ENCODE measurements around the gene PIGP.
"Not testable (repeated sequence)": the region's sequence is repeated elsewhere in the genome, so short reads cannot be mapped to it uniquely, and the experiment has no call there.

Gene PIGP

DNA sequence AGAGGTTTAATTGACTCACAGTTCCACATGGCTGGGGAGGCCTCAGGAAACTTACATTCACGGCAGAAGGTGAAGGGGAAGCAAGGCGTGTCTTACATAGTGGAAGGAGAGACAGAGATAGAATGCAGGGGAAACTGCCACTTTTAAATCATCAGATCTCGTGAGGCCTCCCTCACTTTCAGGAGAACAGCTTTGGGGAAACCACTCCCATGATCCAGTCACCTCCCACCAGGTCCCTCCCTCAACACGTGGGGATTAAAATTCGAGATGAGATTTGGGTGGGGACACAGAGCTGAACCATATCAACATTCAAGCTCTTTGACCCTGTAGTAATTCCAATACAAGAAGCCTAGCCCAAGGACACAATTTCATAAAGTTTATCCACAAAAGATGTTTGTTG lies 13.7 kb downstream of the PIGP start:
- Histone ChIP-seq H3K27me3 (ENCODE audit: control insufficient read depth in 1 of 2, insufficient read depth in 2 of 2, low read length in 2 of 2) (no peaks in the 10 kb centered on the region), H3K4me1 (ENCODE audit: insufficient read depth, low read length) (peaks cover 5% of the 10 kb centered on the region), H3K36me3 (ENCODE audit: insufficient read depth, low read length) (no peaks in the 10 kb centered on the region)

DNA sequence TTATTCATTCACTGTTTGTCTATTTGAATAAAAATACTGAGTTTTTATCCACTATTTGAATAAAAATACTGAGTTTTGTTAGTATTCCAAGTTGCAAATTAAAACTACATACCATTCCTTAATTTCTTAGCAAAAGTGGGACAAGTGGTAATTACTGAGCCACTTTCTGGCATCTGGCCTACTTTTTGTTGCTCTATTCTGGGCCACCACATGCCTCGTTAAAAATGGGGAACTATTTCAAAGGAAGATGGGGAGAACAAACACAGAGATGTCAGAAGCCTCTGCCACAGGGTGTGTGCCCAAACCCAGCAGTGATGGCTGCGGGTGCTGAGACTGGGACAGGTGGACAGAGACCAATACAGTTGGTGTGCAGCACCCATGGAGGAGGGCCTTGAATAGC lies 14.6 kb downstream of the PIGP start:
- no peak overlapping the region for H3K27ac ChIP-seq (ENCODE audit: low read depth, low read length)

More for the DNA sequence above, 13.7 kb downstream of the PIGP start:
- no peak overlapping the region for H3K27ac ChIP-seq (ENCODE audit: low read depth, low read length)
- no peak overlapping the region for H3K9ac ChIP-seq (ENCODE audit: low read length)
- H3K4me3 ChIP-seq (ENCODE audit: low read depth in 1 of 2, low read length in 2 of 2) = no peak overlapping the region
- no peaks in the 10 kb centered on the region for H3K9me3 ChIP-seq (ENCODE audit: low read length)

DNA sequence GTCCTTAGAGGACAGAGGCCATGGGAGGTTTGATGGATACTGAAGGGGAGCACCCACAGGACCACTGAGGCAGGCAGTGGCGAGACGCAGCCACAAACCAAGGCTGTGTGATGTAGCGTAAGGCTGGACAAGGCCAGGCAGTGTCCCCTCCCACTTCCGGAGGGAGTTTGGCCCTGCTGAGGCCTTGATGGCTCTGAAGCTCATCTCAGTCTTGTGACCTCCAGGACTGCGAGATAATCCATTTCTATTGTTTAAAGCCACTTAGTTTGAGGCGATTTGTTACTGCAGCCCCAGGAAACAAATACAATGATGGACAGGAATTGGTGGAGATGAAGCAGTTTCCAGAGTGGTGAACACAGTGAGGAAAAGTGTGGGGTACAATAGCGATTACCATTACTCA lies 15.3 kb downstream of the PIGP start:
- peaks cover 5% of the 10 kb centered on the region for H3K4me1 ChIP-seq (ENCODE audit: insufficient read depth, low read length)
- H3K4me3 ChIP-seq (ENCODE audit: low read depth in 1 of 2, low read length in 2 of 2) = no peak overlapping the region
- H3K27ac ChIP-seq (ENCODE audit: low read depth, low read length) = no peak overlapping the region
- no peaks in the 10 kb centered on the region for H3K27me3 ChIP-seq (ENCODE audit: control insufficient read depth in 1 of 2, insufficient read depth in 2 of 2, low read length in 2 of 2)
- H3K9me3 ChIP-seq (ENCODE audit: low read length) = no peaks in the 10 kb centered on the region
- no peak overlapping the region for H3K9ac ChIP-seq (ENCODE audit: low read length)
- no peaks in the 10 kb centered on the region for H3K36me3 ChIP-seq (ENCODE audit: insufficient read depth, low read length)

More for the DNA sequence above, 14.6 kb downstream of the PIGP start:
- H3K4me1 ChIP-seq (ENCODE audit: insufficient read depth, low read length) = peaks cover 5% of the 10 kb centered on the region
- H3K36me3 ChIP-seq (ENCODE audit: insufficient read depth, low read length) = no peaks in the 10 kb centered on the region
- H3K9ac ChIP-seq (ENCODE audit: low read length) = no peak overlapping the region
- no peaks in the 10 kb centered on the region for H3K9me3 ChIP-seq (ENCODE audit: low read length)
- no peaks in the 10 kb centered on the region for H3K27me3 ChIP-seq (ENCODE audit: control insufficient read depth in 1 of 2, insufficient read depth in 2 of 2, low read length in 2 of 2)
- no peak overlapping the region for H3K4me3 ChIP-seq (ENCODE audit: low read depth in 1 of 2, low read length in 2 of 2)

- H3K9ac ChIP-seq (ENCODE audit: low read length) = no peak overlapping the region
- no peak overlapping the region for H3K27ac ChIP-seq (ENCODE audit: low read depth, low read length)
- H3K4me1 ChIP-seq (ENCODE audit: insufficient read depth, low read length) = peaks cover under 1% of the 10 kb centered on the region
- H3K27me3 ChIP-seq (ENCODE audit: control insufficient read depth in 1 of 2, insufficient read depth in 2 of 2, low read length in 2 of 2) = no peaks in the 10 kb centered on the region
- no peaks in the 10 kb centered on the region for H3K9me3 ChIP-seq (ENCODE audit: low read length)
- no peaks in the 10 kb centered on the region for H3K36me3 ChIP-seq (ENCODE audit: insufficient read depth, low read length)
- no peak overlapping the region for H3K4me3 ChIP-seq (ENCODE audit: low read depth in 1 of 2, low read length in 2 of 2)
Measured at GRCh38 chr21:37055271-37055855, 17.5 kb downstream of the PIGP start.

DNA sequence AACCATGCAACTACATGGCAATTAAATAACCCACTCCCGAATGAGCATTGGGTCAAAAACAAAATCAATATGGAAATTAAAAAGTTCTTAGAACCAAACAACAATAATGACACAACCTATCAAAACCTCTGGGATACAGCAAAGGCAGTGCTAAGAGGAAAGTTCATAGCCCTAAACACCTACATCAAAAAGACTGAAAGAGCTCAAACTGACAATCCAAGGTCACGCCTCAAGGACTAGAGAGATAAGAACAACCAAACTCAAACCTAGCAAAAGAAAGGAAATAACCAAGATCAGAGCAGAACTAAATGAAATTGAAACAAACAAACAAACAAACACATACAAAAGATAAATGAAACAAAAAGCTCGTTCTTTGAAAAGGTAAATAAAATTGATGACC lies 23.1 kb downstream of the PIGP start:
- not testable (repeated sequence) for H3K27ac ChIP-seq (ENCODE audit: low read depth, low read length); H3K4me1 ChIP-seq (ENCODE audit: insufficient read depth, low read length); H3K4me3 ChIP-seq (ENCODE audit: low read depth in 1 of 2, low read length in 2 of 2)

GRCh38 chr21:37047079-37047478 lies 25.8 kb downstream of the PIGP start:
- Histone ChIP-seq H3K4me1 (ENCODE audit: insufficient read depth, low read length) (no peaks in the 10 kb centered on the region), H3K9me3 (ENCODE audit: low read length) (no peaks in the 10 kb centered on the region), H3K9ac (ENCODE audit: low read length) (no peak overlapping the region), H3K36me3 (ENCODE audit: insufficient read depth, low read length) (no peaks in the 10 kb centered on the region), H3K4me3 (ENCODE audit: low read depth in 1 of 2, low read length in 2 of 2) (no peak overlapping the region), H3K27me3 (ENCODE audit: control insufficient read depth in 1 of 2, insufficient read depth in 2 of 2, low read length in 2 of 2) (no peaks in the 10 kb centered on the region), H3K27ac (ENCODE audit: low read depth, low read length) (no peak overlapping the region)

More for the DNA sequence above, 23.1 kb downstream of the PIGP start:
- H3K9ac ChIP-seq (ENCODE audit: low read length); H3K9me3 ChIP-seq (ENCODE audit: low read length); H3K36me3 ChIP-seq (ENCODE audit: insufficient read depth, low read length); H3K27me3 ChIP-seq (ENCODE audit: control insufficient read depth in 1 of 2, insufficient read depth in 2 of 2, low read length in 2 of 2): not testable (repeated sequence)

- Histone ChIP-seq H3K27ac (ENCODE audit: low read depth, low read length) (no peak overlapping the region), H3K4me3 (ENCODE audit: low read depth in 1 of 2, low read length in 2 of 2) (no peak overlapping the region)
Measured at GRCh38 chr21:37045556-37045955, 27.3 kb downstream of the PIGP start.

GRCh38 chr21:37045149-37045548 lies 27.7 kb downstream of the PIGP start:
- no peaks in the 10 kb centered on the region for H3K4me1 ChIP-seq (ENCODE audit: insufficient read depth, low read length)
- H3K36me3 ChIP-seq (ENCODE audit: insufficient read depth, low read length) = no peaks in the 10 kb centered on the region
- H3K4me3 ChIP-seq (ENCODE audit: low read depth in 1 of 2, low read length in 2 of 2) = no peak overlapping the region
- no peaks in the 10 kb centered on the region for H3K27me3 ChIP-seq (ENCODE audit: control insufficient read depth in 1 of 2, insufficient read depth in 2 of 2, low read length in 2 of 2)
- H3K9ac ChIP-seq (ENCODE audit: low read length) = no peak overlapping the region
- no peak overlapping the region for H3K27ac ChIP-seq (ENCODE audit: low read depth, low read length)
- H3K9me3 ChIP-seq (ENCODE audit: low read length) = no peaks in the 10 kb centered on the region

More at GRCh38 chr21:37045556-37045955, 27.3 kb downstream of the PIGP start:
- Histone ChIP-seq H3K4me1 (ENCODE audit: insufficient read depth, low read length) (no peaks in the 10 kb centered on the region), H3K9ac (ENCODE audit: low read length) (no peak overlapping the region), H3K36me3 (ENCODE audit: insufficient read depth, low read length) (no peaks in the 10 kb centered on the region), H3K27me3 (ENCODE audit: control insufficient read depth in 1 of 2, insufficient read depth in 2 of 2, low read length in 2 of 2) (no peaks in the 10 kb centered on the region), H3K9me3 (ENCODE audit: low read length) (no peaks in the 10 kb centered on the region)

DNA sequence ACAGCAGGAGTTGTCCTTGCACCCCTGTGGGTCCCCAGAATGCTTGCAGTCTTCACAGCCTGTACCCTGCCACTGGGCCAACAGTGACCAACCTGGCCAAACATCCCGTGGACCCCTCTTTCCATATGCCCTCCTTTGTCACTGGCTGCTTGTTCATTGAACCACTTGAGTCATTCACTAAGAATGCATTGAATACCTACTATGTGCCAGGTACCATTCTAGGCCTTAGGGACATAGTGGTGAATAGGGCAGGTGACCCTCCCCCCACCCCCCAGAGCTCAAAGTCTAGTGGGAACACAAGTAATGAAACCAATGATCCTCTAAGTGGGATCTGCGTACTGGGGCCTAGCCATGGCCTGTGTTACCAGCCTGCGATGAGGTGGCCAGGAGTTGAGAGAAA lies 28.2 kb downstream of the PIGP start:
- no peaks in the 10 kb centered on the region for H3K27me3 ChIP-seq (ENCODE audit: control insufficient read depth in 1 of 2, insufficient read depth in 2 of 2, low read length in 2 of 2)
- no peaks in the 10 kb centered on the region for H3K9me3 ChIP-seq (ENCODE audit: low read length)
- no peak overlapping the region for H3K4me3 ChIP-seq (ENCODE audit: low read depth in 1 of 2, low read length in 2 of 2)
- H3K9ac ChIP-seq (ENCODE audit: low read length) = no peak overlapping the region
- H3K4me1 ChIP-seq (ENCODE audit: insufficient read depth, low read length) = no peaks in the 10 kb centered on the region
- no peaks in the 10 kb centered on the region for H3K36me3 ChIP-seq (ENCODE audit: insufficient read depth, low read length)
- H3K27ac ChIP-seq (ENCODE audit: low read depth, low read length) = no peak overlapping the region

GRCh38 chr21:37043818-37044217 lies 29.1 kb downstream of the PIGP start:
- Histone ChIP-seq H3K9ac (ENCODE audit: low read length) (no peak overlapping the region), H3K4me1 (ENCODE audit: insufficient read depth, low read length) (no peaks in the 10 kb centered on the region), H3K36me3 (ENCODE audit: insufficient read depth, low read length) (no peaks in the 10 kb centered on the region), H3K4me3 (ENCODE audit: low read depth in 1 of 2, low read length in 2 of 2) (no peak overlapping the region), H3K27me3 (ENCODE audit: control insufficient read depth in 1 of 2, insufficient read depth in 2 of 2, low read length in 2 of 2) (no peaks in the 10 kb centered on the region), H3K27ac (ENCODE audit: low read depth, low read length) (no peak overlapping the region), H3K9me3 (ENCODE audit: low read length) (no peaks in the 10 kb centered on the region)

- Histone ChIP-seq H3K27ac (ENCODE audit: low read depth, low read length) (no peak overlapping the region), H3K36me3 (ENCODE audit: insufficient read depth, low read length) (no peaks in the 10 kb centered on the region), H3K9me3 (ENCODE audit: low read length) (no peaks in the 10 kb centered on the region), H3K9ac (ENCODE audit: low read length) (no peak overlapping the region), H3K4me1 (ENCODE audit: insufficient read depth, low read length) (no peaks in the 10 kb centered on the region), H3K27me3 (ENCODE audit: control insufficient read depth in 1 of 2, insufficient read depth in 2 of 2, low read length in 2 of 2) (no peaks in the 10 kb centered on the region), H3K4me3 (ENCODE audit: low read depth in 1 of 2, low read length in 2 of 2) (no peak overlapping the region)
Measured at GRCh38 chr21:37041706-37042271, 31.1 kb downstream of the PIGP start.

GRCh38 chr21:37040212-37040611 lies 32.7 kb downstream of the PIGP start:
- H3K4me3 ChIP-seq (ENCODE audit: low read depth in 1 of 2, low read length in 2 of 2) = no peak overlapping the region

More at GRCh38 chr21:37040212-37040611, 32.7 kb downstream of the PIGP start:
- Histone ChIP-seq H3K4me1 (ENCODE audit: insufficient read depth, low read length) (no peaks in the 10 kb centered on the region), H3K27me3 (ENCODE audit: control insufficient read depth in 1 of 2, insufficient read depth in 2 of 2, low read length in 2 of 2) (no peaks in the 10 kb centered on the region), H3K36me3 (ENCODE audit: insufficient read depth, low read length) (no peaks in the 10 kb centered on the region), H3K9me3 (ENCODE audit: low read length) (no peaks in the 10 kb centered on the region), H3K9ac (ENCODE audit: low read length) (no peak overlapping the region), H3K27ac (ENCODE audit: low read depth, low read length) (no peak overlapping the region)
